Iris pigment epithelial cell (primary cell): ENCODE data around the gene MATN3.
"Not testable (repeated sequence)": the region's sequence is repeated elsewhere in the genome, so short reads cannot be mapped to it uniquely, and the experiment has no call there.

Experiments
- DNase-seq: peaks from one replicate; pipeline ENCODE4 v3.0.0-alpha.2; 2011; ENCODE audit warnings: low read depth

Gene MATN3

GRCh38 chr2:20012282-20013125 is at the start of gene MATN3:
Gene MATN3, minus strand, starts transcription at chr2:20012668. Its CDS starts 37 bp downstream, at chr2:20012631.
- peak; percentile 39 for DNase-seq

- DNase-seq: no peak
Observed at GRCh38 chr2:20061940-20062339, 49.5 kb upstream of the MATN3 start.

GRCh38 chr2:20061476-20061875 is 49.0 kb upstream of the MATN3 start:
- no peak for DNase-seq

GRCh38 chr2:20060106-20060505 is 47.6 kb upstream of the MATN3 start:
- DNase-seq: no peak

- no peak for DNase-seq
Observed at GRCh38 chr2:20057268-20057667, 44.8 kb upstream of the MATN3 start.

GRCh38 chr2:20054931-20055330 is 42.5 kb upstream of the MATN3 start:
- no peak for DNase-seq

- DNase-seq: no peak
Observed at GRCh38 chr2:20054119-20054518, 41.7 kb upstream of the MATN3 start.

- DNase-seq: peak; percentile 92
Observed at GRCh38 chr2:20052861-20053281, 40.4 kb upstream of the MATN3 start.

GRCh38 chr2:20052229-20052851 is 39.9 kb upstream of the MATN3 start:
- DNase-seq: peak; percentile 59

GRCh38 chr2:20051532-20052228 is 39.2 kb upstream of the MATN3 start, which contains the start of gene LAPTM4A:
Gene LAPTM4A, minus strand, starts transcription at chr2:20051628. Its CDS starts 108 bp downstream, at chr2:20051520.
- DNase-seq: peak; percentile 100

GRCh38 chr2:20050646-20051531 is 38.4 kb upstream of the MATN3 start:
- peak; percentile 68 for DNase-seq

GRCh38 chr2:20050104-20050645 is 37.7 kb upstream of the MATN3 start:
- DNase-seq: peak; percentile 79

- peak; percentile 44 for DNase-seq
Observed at GRCh38 chr2:20049637-20050036, 37.2 kb upstream of the MATN3 start.

- DNase-seq: peak; percentile 43
Observed at GRCh38 chr2:20048488-20049448, 36.3 kb upstream of the MATN3 start.

- not testable (repeated sequence) for DNase-seq
Observed at GRCh38 chr2:20045712-20046292, 33.3 kb upstream of the MATN3 start.

GRCh38 chr2:20044778-20045177 is 32.3 kb upstream of the MATN3 start:
- no peak for DNase-seq

- no peak for DNase-seq
Observed at GRCh38 chr2:20042531-20042930, 30.1 kb upstream of the MATN3 start.

GRCh38 chr2:20040489-20041172 is 28.2 kb upstream of the MATN3 start:
- peak; percentile 62 for DNase-seq

GRCh38 chr2:20037660-20038059 is 25.2 kb upstream of the MATN3 start:
- DNase-seq: no peak
